Heart left ventricle (tissue), 16 donors: ENCODE data around the gene UGDH. TPM values are rescaled to one million over a fixed set of nuclear protein-coding genes. Genes with fewer than 3 reads are reported as not detected.
A peak's percentile ranks its signal among the peaks of the same experiment; 100 is the strongest.

Experiments used
- ATAC-seq, 4 donors: fragments of 200-7000 bp; cut with Tn5 transposase; one replicate each; pipeline ENCODE4 v1.9.1; 2020 to 2022; ENCODE audit warnings: moderate library complexity in 4 of 4, mild to moderate bottlenecking in 3 of 4, moderate number of reproducible peaks in 1 of 4
- DNase-seq, 5 donors: peaks; one replicate each; pipeline ENCODE4 v3.0.0-alpha.2; 2020
- H3K27ac ChIP-seq, 12 donors: fragments of 200-600 bp; sonication (generic) in 4 of 12; one replicate each; pipeline versions ENCODE4 v1.5.0 to v1.8.0; 2016 to 2022; ENCODE audit warnings: mild to moderate bottlenecking in 2 of 12
- H3K27me3 ChIP-seq, 9 donors: fragments of 200-600 bp; sonication (generic) in 2 of 9; one replicate each; pipeline versions ENCODE4 v1.5.1 to v1.8.0; 2016 to 2022; ENCODE audit warnings: mild to moderate bottlenecking in 3 of 9
- H3K36me3 ChIP-seq, 9 donors: fragments of 200-600 bp; sonication (generic) in 2 of 9; one replicate each; pipeline versions ENCODE4 v1.5.0 to v1.8.0; 2018 to 2022; ENCODE audit warnings: mild to moderate bottlenecking in 2 of 9
- H3K4me1 ChIP-seq, 12 donors: fragments of 200-600 bp; sonication (generic) in 4 of 12; one replicate each; pipeline versions ENCODE4 v1.5.0 to v1.8.0; 2016 to 2022; ENCODE audit warnings: mild to moderate bottlenecking in 3 of 12
- H3K4me3 ChIP-seq, 12 donors: fragments of 200-600 bp; sonication (generic) in 4 of 12; one replicate each; pipeline versions ENCODE4 v1.5.0 to v1.8.0; 2017 to 2022; ENCODE audit warnings: mild to moderate bottlenecking in 9 of 12, moderate library complexity in 4 of 12
- H3K9me3 ChIP-seq, 12 donors: fragments of 200-600 bp; sonication (generic) in 4 of 12; one replicate each; pipeline versions ENCODE4 v1.5.0 to v1.8.0; 2016 to 2022; ENCODE audit warnings: mild to moderate bottlenecking in 1 of 12
- POLR2A ChIP-seq, 2 donors: fragments of 450-650 bp; IDR thresholded peaks; one replicate each; pipeline ENCODE4 v1.6.1; 2017; ENCODE audit warnings: antibody characterized with exemption in 2 of 2, mild to moderate bottlenecking in 2 of 2, moderate library complexity in 2 of 2
- WGBS, 4 donors: extraction: QIAGEN DNeasy Blood & Tissue Kit in 2 of 4; methylation state at CpG; one replicate each; pipeline versions ENCODE4 v1.1.5 to v1.1.7; 2013 to 2018; 5-methylcytosine and 5-hydroxymethylcytosine counted together
- intact Hi-C, 10 donors: fragments of 100-400 bp; cut with DNase I; formaldehyde crosslinking; loops; one replicate each; pipeline versions ENCODE4 v1.11.1 to v1.14.2; 2022
- polyA plus RNA-seq, 2 donors: library from polyadenylated mRNA; stranded (reverse); fragments of 200-250 nt; gene quantifications; one replicate each; pipeline ENCODE4 v1.2.3, GENCODE V29; 2013
- total RNA-seq, 9 donors: library from RNA; depleted of rRNA in 2 of 9; stranded (reverse); fragments of >200 nt in 2 of 9; fragmentation: NEBNext Ultra II Directional in 3 of 9; extraction: Animal tissue kit (Norgen Biotek cat#: 25700) in 3 of 9; gene quantifications; one replicate each; pipeline versions ENCODE4 v1.1.0 to v1.2.4, GENCODE V29; 2016 to 2023
- TF ChIP-seq, protein P1 (sequence below), 12 donors: fragments of 200-600 bp; sonication (generic) in 4 of 12; IDR thresholded peaks; one replicate each; pipeline versions ENCODE4 v1.5.0 to v1.8.0; 2018 to 2022; ENCODE audit warnings: antibody characterized with exemption in 12 of 12, mild to moderate bottlenecking in 5 of 12
- donor health status: ischemic (EF 13 %, LVEDD 7.1; RV severe dilation, severe dysfunction).
- donor health status: healthy with polysubstance abuse.
- donor health status: DM: no; HTN: yes; CAD: no.
- donor health status: DM: no; HTN: no; CAD: no.
- donor health status: ischemic (EF 25% LVEDD 6.9; RV normal size, moderate dysfunction).
- donor health status: ischemic (EF 25% LVEDD 5.7; RV mildly dilated, moderate dysfunction).
- donor health status: healthy.
- donor health status: DM: yes; HTN: yes; CAD: no.
- donor health status: ischemic (EF 35%, LVEDD 5.7; RV mildly dilated, moderate dysfunction).
- donor health status: nonischemic (EF 11% LVEDD 7.7; RV severe dilation, severe dysfunction).
- donor health status: DM: yes; HTN: yes; CAD: no.
- donor health status: PGD.
- donor health status: ischemic (EF 29% LVEDD 5.4; RV normal size, mild dysfunction).
- donor health status: nonischemic (EF 23%, LVEDD 6.1; RV moderate dilation, normal function).

UGDH gene
- total and polyA plus RNA-seq, 11 donors = 2.3 to 28.6 (median 16.5) TPM

DNA sequence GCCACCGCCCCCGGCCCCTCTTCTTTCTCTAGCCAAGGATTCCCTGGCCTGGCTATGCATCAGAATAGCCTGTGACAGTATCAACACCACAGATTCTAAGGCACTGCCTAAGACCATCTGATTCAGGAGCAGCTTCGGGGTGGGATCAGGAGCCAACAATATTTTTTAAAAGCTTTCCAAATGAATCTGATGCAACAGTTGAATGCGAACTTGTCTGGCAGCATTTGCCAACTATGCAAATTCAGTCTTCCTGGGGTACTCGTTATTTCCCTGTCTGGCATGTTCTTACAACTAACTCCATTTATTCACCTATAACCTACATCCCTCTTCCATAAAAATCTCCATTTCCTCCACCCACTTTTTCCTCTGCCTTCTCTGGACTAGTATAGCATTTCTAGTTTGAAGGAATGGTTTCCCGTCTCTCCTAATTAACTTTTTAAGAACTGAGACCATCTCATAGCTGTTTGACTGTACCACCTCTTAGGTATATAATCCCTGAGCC, 36.2 kb upstream of the UGDH start:
- H3K27me3 ChIP-seq = no peaks in the 10 kb centered on the region
- no peak for DNase-seq
- peaks cover 0 to 30% (median 9%) of the 10 kb centered on the region in 9 donors for H3K36me3 ChIP-seq
- TF ChIP-seq, protein P1, sequence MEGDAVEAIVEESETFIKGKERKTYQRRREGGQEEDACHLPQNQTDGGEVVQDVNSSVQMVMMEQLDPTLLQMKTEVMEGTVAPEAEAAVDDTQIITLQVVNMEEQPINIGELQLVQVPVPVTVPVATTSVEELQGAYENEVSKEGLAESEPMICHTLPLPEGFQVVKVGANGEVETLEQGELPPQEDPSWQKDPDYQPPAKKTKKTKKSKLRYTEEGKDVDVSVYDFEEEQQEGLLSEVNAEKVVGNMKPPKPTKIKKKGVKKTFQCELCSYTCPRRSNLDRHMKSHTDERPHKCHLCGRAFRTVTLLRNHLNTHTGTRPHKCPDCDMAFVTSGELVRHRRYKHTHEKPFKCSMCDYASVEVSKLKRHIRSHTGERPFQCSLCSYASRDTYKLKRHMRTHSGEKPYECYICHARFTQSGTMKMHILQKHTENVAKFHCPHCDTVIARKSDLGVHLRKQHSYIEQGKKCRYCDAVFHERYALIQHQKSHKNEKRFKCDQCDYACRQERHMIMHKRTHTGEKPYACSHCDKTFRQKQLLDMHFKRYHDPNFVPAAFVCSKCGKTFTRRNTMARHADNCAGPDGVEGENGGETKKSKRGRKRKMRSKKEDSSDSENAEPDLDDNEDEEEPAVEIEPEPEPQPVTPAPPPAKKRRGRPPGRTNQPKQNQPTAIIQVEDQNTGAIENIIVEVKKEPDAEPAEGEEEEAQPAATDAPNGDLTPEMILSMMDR (IDR thresholded peaks at IDR 0.05) = no peak
- TF ChIP-seq POLR2A (IDR thresholded peaks at IDR 0.05) = no peak
- no peak overlapping the region for H3K27ac ChIP-seq
- intact Hi-C loops = no loop called here
- ATAC-seq = no peak
- H3K9me3 ChIP-seq = no peaks in the 10 kb centered on the region
- H3K4me1 ChIP-seq = peaks cover 0 to 6% (median 0%) of the 10 kb centered on the region in 12 donors
- no peak overlapping the region for H3K4me3 ChIP-seq
- 94 to 99% (median 97%) methylated on average over 6 of the region's 6 CpGs for WGBS, 4 donors

DNA sequence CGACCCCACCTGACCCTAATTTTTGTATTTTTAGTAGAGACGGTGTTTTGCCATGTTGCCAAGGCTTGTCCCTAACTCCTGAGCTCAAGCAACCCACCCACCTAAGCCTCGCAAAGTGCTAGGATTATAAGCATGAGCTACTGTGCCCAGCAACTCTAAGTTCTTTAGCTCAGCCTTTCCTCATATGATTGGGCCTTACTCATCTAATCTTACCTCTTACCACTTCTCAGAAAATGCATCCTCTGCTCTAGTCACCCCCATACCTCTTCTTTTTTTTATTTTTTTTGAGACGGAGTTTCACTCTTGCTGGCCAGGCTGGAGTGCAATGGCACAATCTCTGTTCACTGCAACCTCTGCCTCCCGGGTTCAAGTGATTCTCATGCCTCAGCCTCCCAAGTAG, 35.6 kb upstream of the UGDH start:
- intact Hi-C loops = no loop called here
- no peak overlapping the region for H3K4me3 ChIP-seq
- no peaks in the 10 kb centered on the region for H3K27me3 ChIP-seq
- H3K4me1 ChIP-seq = peaks cover 0 to 11% (median 0%) of the 10 kb centered on the region in 12 donors
- DNase-seq = no peak
- WGBS, 4 donors = 96 to 98% (median 97%) methylated on average over 5 of the region's 5 CpGs
- no peaks in the 10 kb centered on the region for H3K9me3 ChIP-seq
- no peak overlapping the region for H3K27ac ChIP-seq
- ATAC-seq = no peak
- peaks cover 0 to 28% (median 9%) of the 10 kb centered on the region in 9 donors for H3K36me3 ChIP-seq
- no peak for TF ChIP-seq POLR2A (IDR thresholded peaks at IDR 0.05)
- TF ChIP-seq, protein P1 (IDR thresholded peaks at IDR 0.05) = no peak

DNA sequence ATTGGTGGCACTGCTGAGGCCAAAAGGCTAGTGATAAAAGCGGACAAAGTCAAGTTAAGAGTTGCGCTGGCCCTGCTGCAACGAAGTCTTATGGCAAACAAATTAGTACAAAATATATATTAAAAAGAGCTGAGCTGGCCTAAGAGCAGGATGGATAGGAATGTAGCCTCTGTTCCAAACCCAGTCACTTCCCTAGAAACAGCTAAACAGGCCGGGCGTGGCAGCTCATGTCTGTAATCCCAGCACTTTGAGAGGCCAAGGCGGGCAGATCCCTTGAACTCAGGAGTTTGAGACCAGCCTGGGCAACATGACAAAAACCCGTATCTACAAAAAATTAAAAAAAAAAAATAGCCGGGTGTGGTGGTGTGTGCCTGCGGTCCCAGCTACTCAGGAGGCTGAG, 32.4 kb upstream of the UGDH start:
- Histone ChIP-seq H3K9me3 (no peaks in the 10 kb centered on the region), H3K27me3 (no peaks in the 10 kb centered on the region), H3K4me1 (peaks cover 0 to 11% (median 0%) of the 10 kb centered on the region in 12 donors), H3K27ac (peak overlapping the region in 2 of 12 donors; percentile 9 to 44), H3K36me3 (peaks cover 0 to 33% (median 12%) of the 10 kb centered on the region in 9 donors), H3K4me3 (no peak overlapping the region)
- intact Hi-C loops = no loop called here
- WGBS, 4 donors = 87 to 95% (median 93%) methylated on average over 9 of the region's 9 CpGs
- ATAC-seq (no peak), DNase-seq (no peak)
- TF ChIP-seq POLR2A (IDR thresholded peaks at IDR 0.05) = no peak
- TF ChIP-seq, protein P1 (IDR thresholded peaks at IDR 0.05) = no peak

DNA sequence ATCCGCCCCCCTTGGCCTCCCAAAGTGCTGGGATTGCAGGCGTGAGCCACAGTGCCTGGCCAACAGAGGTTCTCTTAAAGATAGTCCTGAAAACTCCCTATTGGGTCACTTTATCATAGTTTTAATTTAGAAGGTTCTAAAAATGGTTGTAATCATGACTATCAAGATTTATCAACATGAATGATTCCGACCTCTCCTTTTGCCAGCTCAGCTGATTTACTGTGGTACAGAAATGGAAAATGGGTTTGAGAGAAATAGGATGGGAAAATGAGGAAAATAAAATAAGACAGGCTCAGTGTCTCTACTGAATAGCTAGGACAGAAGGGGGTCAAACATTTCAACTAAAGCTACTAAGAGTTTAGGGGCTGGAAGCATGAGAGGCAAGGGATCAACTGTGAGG, 28.2 kb upstream of the UGDH start:
- Histone ChIP-seq H3K4me3 (no peak overlapping the region), H3K27ac (no peak overlapping the region), H3K36me3 (peaks cover 0 to 62% (median 36%) of the 10 kb centered on the region in 9 donors), H3K27me3 (no peaks in the 10 kb centered on the region), H3K9me3 (no peaks in the 10 kb centered on the region), H3K4me1 (peaks cover 0 to 11% (median 0%) of the 10 kb centered on the region in 12 donors)
- WGBS, 4 donors = 95 to 100% (median 98%) methylated on average over 3 of the region's 3 CpGs
- ATAC-seq (no peak), DNase-seq (no peak)
- intact Hi-C loops = no loop called here
- TF ChIP-seq, protein P1 (IDR thresholded peaks at IDR 0.05) = no peak
- no peak for TF ChIP-seq POLR2A (IDR thresholded peaks at IDR 0.05)
